Spleen (tissue), 7 donors: ENCODE results near the gene MAP4K4.

Source experiments
- CTCF ChIP-seq, 11 experiments: fragments of 200-600 bp in 7 of 11; fragments of 450-650 bp in 4 of 11; sonication (generic) in 4 of 11; IDR thresholded peaks in 8 of 11; conservative IDR thresholded peaks in 3 of 11; 1 replicate in 7 of 11; 2 replicates in 4 of 11; pipeline versions ENCODE4 v1.4.0 to v1.8.0; 2016 to 2021; ENCODE audit warnings: antibody characterized with exemption in 11 of 11, inconsistent platforms in 4 of 11, mild to moderate bottlenecking in 1 of 11
- POLR2AphosphoS5 ChIP-seq, 3 donors: sonication (generic); formaldehyde crosslinking; IDR thresholded peaks; one replicate each; pipeline ENCODE4 v1.5.1; 2017; ENCODE audit warnings: antibody characterized with exemption in 3 of 3
- donor health status: DM: no; HTN: no; CAD: no; lungs with moderate emphysema.
- donor health status: DM: no; HTN: no; CAD: no.
- donor health status: DM: no; HTN: no; CAD: no.

GRCh38 chr2:101863534-101863933 is 166.0 kb downstream of the MAP4K4 start:
- TF ChIP-seq POLR2AphosphoS5 (IDR thresholded peaks at IDR 0.05) (no peak), CTCF (IDR thresholded peaks at IDR 0.05 in 8 of 11, conservative IDR thresholded peaks at IDR 0.05 in 3 of 11) (no peak)
